Activated T-cell treated with anti-CD3 and anti-CD28 coated beads for 4 hours (primary cell): Measurements from ENCODE around the gene MPZL2.

Experiments used
- DNase-seq: peaks from one replicate; pipeline ENCODE4 v3.0.0-alpha.2; 2020

The MPZL2 gene

GRCh38 chr11:118217575-118217974 is 46.5 kb downstream of the MPZL2 start:
- no peak for DNase-seq

- no peak for DNase-seq
Measured at GRCh38 chr11:118216621-118217481, 47.2 kb downstream of the MPZL2 start.

GRCh38 chr11:118215765-118216164 is 48.3 kb downstream of the MPZL2 start:
- no peak for DNase-seq

- DNase-seq = no peak
Measured at GRCh38 chr11:118215262-118215661, 48.8 kb downstream of the MPZL2 start.

- no peak for DNase-seq
Measured at GRCh38 chr11:118214210-118214914, 49.7 kb downstream of the MPZL2 start.

GRCh38 chr11:118213781-118214180 is 50.3 kb downstream of the MPZL2 start:
- no peak for DNase-seq

GRCh38 chr11:118213201-118213600 is 50.9 kb downstream of the MPZL2 start:
- DNase-seq = no peak

GRCh38 chr11:118212781-118213191 is 51.3 kb downstream of the MPZL2 start:
- DNase-seq = no peak

- no peak for DNase-seq
Measured at GRCh38 chr11:118212131-118212725, 51.9 kb downstream of the MPZL2 start.

- DNase-seq = no peak
Measured at GRCh38 chr11:118211006-118211405, 53.1 kb downstream of the MPZL2 start.

- no peak for DNase-seq
Measured at GRCh38 chr11:118210323-118210722, 53.8 kb downstream of the MPZL2 start.

GRCh38 chr11:118209033-118209432 is 55.1 kb downstream of the MPZL2 start:
- no peak for DNase-seq

- no peak for DNase-seq
Measured at GRCh38 chr11:118207079-118207478, 57.0 kb downstream of the MPZL2 start.

GRCh38 chr11:118206391-118207031 is 57.6 kb downstream of the MPZL2 start:
- DNase-seq = no peak

GRCh38 chr11:118205606-118206378 is 58.3 kb downstream of the MPZL2 start:
- no peak for DNase-seq
